ENCODE measurements around the gene TNS3. TPM values are rescaled to one million over a fixed set of nuclear protein-coding genes. Genes with fewer than 3 reads are reported as not detected.

The TNS3 gene
- total and polyA plus RNA-seq, 7 donors = 17.4 to 43.8 (median 28.8) TPM

- H3K27ac ChIP-seq = no peak overlapping the region
- no peak overlapping the region for H3K4me3 ChIP-seq
- H3K36me3 ChIP-seq = peaks cover 0 to 30% (median 3%) of the 10 kb centered on the region in 4 donors
- H3K27me3 ChIP-seq = no peaks in the 10 kb centered on the region
- peak; percentile 48 for DNase-seq
- WGBS, 2 donors = 93 to 94% methylated on average over 17 of the region's 17 CpGs
- TF ChIP-seq POLR2AphosphoS5 (IDR thresholded peaks at IDR 0.05) (no peak), CTCF (IDR thresholded peaks at IDR 0.05) (no peak), EP300 (IDR thresholded peaks at IDR 0.05) (no peak), POLR2A (IDR thresholded peaks at IDR 0.05) (no peak)
- intact Hi-C loops (cut with DNase I) = no loop called here
- H3K9me3 ChIP-seq = no peaks in the 10 kb centered on the region
- peaks cover 0 to under 1% (median 0%) of the 10 kb centered on the region in 4 donors for H3K4me1 ChIP-seq
Measured at GRCh38 chr7:47414342-47415317, 167.3 kb downstream of the TNS3 start.

- Histone ChIP-seq H3K9me3 (no peaks in the 10 kb centered on the region), H3K27me3 (no peaks in the 10 kb centered on the region), H3K36me3 (peaks cover 0 to 30% (median 3%) of the 10 kb centered on the region in 4 donors), H3K4me3 (no peak overlapping the region), H3K27ac (no peak overlapping the region), H3K4me1 (peaks cover 0 to 6% (median 0%) of the 10 kb centered on the region in 4 donors)
- 93 to 94% methylated on average over 17 of the region's 17 CpGs for WGBS, 2 donors
- peak; percentile 40 for DNase-seq
- TF ChIP-seq CTCF (IDR thresholded peaks at IDR 0.05) (no peak), EP300 (IDR thresholded peaks at IDR 0.05) (no peak), POLR2AphosphoS5 (IDR thresholded peaks at IDR 0.05) (no peak), POLR2A (IDR thresholded peaks at IDR 0.05) (no peak)
- intact Hi-C loops (cut with DNase I) = no loop called here
Measured at GRCh38 chr7:47413526-47414341, 168.2 kb downstream of the TNS3 start.

- TF ChIP-seq POLR2AphosphoS5 (IDR thresholded peaks at IDR 0.05) (no peak), POLR2A (IDR thresholded peaks at IDR 0.05) (no peak), CTCF (IDR thresholded peaks at IDR 0.05) (no peak), EP300 (IDR thresholded peaks at IDR 0.05) (no peak)
- WGBS, 2 donors = 87 to 92% methylated on average over 2 of the region's 2 CpGs
- Histone ChIP-seq H3K4me1 (peaks cover 0 to 22% (median 13%) of the 10 kb centered on the region in 4 donors), H3K27ac (no peak overlapping the region), H3K27me3 (no peaks in the 10 kb centered on the region), H3K4me3 (no peak overlapping the region), H3K36me3 (peaks cover 0 to 30% (median 3%) of the 10 kb centered on the region in 4 donors), H3K9me3 (no peaks in the 10 kb centered on the region)
- peak; percentile 58 for DNase-seq
- intact Hi-C loops (cut with DNase I) = no loop called here
Measured at GRCh38 chr7:47411901-47412300, 170.0 kb downstream of the TNS3 start.

- Histone ChIP-seq H3K9me3 (no peaks in the 10 kb centered on the region), H3K27me3 (no peaks in the 10 kb centered on the region), H3K4me3 (no peak overlapping the region), H3K36me3 (peaks cover 0 to 30% (median 3%) of the 10 kb centered on the region in 4 donors), H3K4me1 (peaks cover 0 to 28% (median 18%) of the 10 kb centered on the region in 4 donors), H3K27ac (no peak overlapping the region)
- TF ChIP-seq POLR2A (IDR thresholded peaks at IDR 0.05) = no peak
- TF ChIP-seq POLR2AphosphoS5 (IDR thresholded peaks at IDR 0.05) = no peak
- no peak for TF ChIP-seq EP300 (IDR thresholded peaks at IDR 0.05)
- TF ChIP-seq CTCF (IDR thresholded peaks at IDR 0.05) = no peak
- DNase-seq = peak; percentile 52
- WGBS, 2 donors = 95 to 96% methylated on average over 18 of the region's 18 CpGs
- intact Hi-C loops (cut with DNase I) = no loop called here
Measured at GRCh38 chr7:47411281-47411869, 170.5 kb downstream of the TNS3 start.
